Activated T-cell treated with anti-CD3 and anti-CD28 coated beads for 1 hour (primary cell): ENCODE results near the gene MAVS.

Source experiments
- DNase-seq: peaks from one replicate; pipeline ENCODE4 v3.0.0-alpha.2; 2020; ENCODE audit warnings: low read depth

MAVS gene

GRCh38 chr20:3846740-3847428 is at the start of gene MAVS:
MAVS (plus strand) TSS chr20:3846834; CDS start chr20:3854625, 7,791 bp downstream.
- peak; percentile 78 for DNase-seq

- DNase-seq: no peak
Observed at GRCh38 chr20:3797226-3797545, 49.4 kb upstream of the MAVS start.

GRCh38 chr20:3797592-3798372 is 48.9 kb upstream of the MAVS start:
- no peak for DNase-seq

DNA sequence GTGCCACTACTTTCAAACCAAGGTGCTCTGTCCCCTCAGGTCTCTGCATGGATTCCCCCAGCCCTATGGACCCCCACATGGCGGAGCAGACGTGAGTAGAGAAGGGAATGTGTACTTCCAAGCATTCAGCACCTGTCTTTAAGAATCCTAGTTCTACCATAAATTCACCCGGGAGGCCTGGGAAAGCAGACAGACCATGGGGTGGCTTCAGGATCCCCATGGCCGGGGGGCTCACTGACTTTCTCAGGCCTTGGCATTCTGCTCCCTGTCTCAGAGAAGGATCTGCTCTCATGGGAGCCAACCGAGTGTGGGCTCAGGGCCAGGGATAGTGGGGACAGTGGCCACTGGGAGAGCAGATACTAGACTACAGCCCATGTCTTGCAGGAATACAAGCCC is 48.3 kb upstream of the MAVS start:
- no peak for DNase-seq

DNA sequence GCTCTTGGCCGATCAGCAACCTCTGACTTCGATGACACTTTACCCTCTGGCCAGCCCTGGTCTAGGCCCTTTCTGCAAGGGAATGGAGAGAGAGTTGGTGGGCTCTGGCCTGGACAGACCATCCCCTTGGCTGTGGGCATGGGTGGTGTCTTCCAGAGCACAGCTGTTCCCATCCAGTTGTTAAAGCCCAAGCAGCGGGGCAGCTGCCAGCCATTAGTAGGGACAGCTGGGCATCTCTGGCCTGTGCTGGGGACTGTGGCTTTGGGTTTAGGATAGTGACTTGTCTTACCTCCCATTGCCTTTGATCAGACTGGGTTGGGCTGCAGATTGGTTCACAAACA is 47.8 kb upstream of the MAVS start:
- DNase-seq: no peak

- DNase-seq: no peak
Observed at GRCh38 chr20:3800256-3800877, 46.3 kb upstream of the MAVS start.

- no peak for DNase-seq
Observed at GRCh38 chr20:3800878-3801260, 45.8 kb upstream of the MAVS start.

GRCh38 chr20:3801299-3801698 is 45.3 kb upstream of the MAVS start:
- no peak for DNase-seq

- DNase-seq: no peak
Observed at GRCh38 chr20:3801846-3802245, 44.8 kb upstream of the MAVS start.

DNA sequence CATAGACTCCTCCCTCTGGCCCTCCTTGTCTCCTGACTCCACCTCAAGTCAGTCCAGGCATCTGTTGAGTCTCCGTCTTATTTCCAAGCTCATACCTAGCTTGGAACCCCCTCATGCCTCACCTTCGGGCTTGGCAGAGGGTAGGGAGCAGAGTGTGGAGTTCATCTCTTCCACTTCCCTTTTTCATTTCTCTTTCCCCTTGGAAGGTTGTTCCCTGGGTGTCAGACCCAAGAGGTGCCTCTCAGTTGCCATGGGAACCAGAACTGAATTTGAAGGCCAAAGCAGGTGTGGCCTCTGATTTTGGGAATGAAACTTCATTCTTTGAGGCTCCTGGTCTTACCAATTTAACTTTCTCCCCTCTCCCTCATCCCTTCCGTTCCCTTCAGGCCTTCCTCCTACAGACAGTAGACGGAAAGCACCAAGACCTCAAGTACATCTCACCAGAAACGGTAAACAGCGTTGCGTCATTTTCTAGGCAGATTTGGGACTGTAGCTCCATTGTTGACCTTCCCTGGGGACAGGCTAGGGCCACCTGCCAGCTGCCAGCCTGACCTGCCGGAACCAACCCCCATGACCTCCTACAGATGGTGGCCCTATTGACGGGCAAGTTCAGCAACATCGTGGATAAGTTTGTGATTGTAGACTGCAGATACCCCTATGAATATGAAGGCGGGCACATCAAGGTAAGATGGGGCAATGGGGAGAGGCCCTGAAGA is 44.0 kb upstream of the MAVS start:
- DNase-seq: no peak

DNA sequence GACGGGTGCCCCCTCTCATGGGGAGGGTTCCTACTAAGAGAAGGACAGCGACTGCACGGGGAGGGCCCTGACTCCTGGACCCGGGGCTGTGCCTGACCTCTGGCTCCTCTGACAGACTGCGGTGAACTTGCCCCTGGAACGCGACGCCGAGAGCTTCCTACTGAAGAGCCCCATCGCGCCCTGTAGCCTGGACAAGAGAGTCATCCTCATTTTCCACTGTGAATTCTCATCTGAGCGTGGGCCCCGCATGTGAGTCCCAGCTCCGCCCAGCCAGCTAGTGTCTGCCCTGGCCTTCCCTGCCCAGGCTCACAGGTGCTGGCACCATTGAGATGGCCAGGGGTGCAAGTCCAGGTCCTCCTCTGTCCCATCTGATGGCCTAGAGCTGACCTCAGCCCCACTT is 43.3 kb upstream of the MAVS start:
- no peak for DNase-seq

- no peak for DNase-seq
Observed at GRCh38 chr20:3803854-3804253, 42.8 kb upstream of the MAVS start.

GRCh38 chr20:3804254-3804751 is 42.3 kb upstream of the MAVS start:
- no peak for DNase-seq

DNA sequence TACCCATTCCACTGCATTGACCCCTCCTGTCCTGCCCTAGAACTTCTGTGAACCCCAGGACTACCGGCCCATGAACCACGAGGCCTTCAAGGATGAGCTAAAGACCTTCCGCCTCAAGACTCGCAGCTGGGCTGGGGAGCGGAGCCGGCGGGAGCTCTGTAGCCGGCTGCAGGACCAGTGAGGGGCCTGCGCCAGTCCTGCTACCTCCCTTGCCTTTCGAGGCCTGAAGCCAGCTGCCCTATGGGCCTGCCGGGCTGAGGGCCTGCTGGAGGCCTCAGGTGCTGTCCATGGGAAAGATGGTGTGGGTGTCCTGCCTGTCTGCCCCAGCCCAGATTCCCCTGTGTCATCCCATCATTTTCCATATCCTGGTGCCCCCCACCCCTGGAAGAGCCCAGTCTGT is 41.9 kb upstream of the MAVS start:
- no peak for DNase-seq

DNA sequence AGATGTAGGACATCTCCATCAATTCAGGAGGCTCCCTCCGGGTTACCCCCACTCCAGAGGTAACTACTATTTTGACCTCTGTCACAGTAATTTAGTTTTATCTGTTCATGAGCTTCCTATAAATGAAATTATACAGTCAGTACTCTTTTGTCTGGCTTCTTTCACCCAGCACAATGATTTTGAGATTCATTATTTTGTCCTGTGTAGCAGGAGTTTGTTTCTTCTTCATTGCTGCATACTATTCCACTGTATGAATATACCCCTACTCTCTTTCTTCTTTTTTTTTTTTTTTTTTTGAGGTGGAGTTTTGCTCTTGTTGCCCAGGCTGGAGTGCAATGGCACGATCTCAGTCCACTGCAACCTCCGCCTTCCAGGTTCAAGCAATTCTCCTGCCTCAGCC is 38.1 kb upstream of the MAVS start:
- DNase-seq: no peak

GRCh38 chr20:3811467-3812258 is 35.0 kb upstream of the MAVS start:
- DNase-seq: peak; percentile 90

DNA sequence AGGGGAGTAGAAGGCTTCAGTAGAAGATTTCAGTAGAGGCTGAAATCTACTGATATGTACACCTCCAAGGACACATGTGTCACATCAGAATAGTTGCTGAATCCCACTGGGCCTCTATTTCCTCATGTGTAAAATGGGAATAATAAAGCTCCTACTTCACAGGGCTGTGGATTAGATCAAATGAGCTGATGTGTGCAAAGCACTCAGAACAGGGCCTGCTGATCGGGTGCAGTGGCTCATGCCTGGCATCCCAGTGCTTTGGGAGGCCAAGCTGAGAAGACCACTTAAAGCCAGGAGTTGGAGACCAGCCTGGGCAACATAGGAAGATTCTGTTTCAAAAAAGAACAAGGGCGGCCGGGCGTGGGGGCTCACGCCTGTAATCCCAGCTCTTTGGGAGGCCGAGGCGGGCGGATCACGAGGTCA is 34.4 kb upstream of the MAVS start:
- no peak for DNase-seq

DNA sequence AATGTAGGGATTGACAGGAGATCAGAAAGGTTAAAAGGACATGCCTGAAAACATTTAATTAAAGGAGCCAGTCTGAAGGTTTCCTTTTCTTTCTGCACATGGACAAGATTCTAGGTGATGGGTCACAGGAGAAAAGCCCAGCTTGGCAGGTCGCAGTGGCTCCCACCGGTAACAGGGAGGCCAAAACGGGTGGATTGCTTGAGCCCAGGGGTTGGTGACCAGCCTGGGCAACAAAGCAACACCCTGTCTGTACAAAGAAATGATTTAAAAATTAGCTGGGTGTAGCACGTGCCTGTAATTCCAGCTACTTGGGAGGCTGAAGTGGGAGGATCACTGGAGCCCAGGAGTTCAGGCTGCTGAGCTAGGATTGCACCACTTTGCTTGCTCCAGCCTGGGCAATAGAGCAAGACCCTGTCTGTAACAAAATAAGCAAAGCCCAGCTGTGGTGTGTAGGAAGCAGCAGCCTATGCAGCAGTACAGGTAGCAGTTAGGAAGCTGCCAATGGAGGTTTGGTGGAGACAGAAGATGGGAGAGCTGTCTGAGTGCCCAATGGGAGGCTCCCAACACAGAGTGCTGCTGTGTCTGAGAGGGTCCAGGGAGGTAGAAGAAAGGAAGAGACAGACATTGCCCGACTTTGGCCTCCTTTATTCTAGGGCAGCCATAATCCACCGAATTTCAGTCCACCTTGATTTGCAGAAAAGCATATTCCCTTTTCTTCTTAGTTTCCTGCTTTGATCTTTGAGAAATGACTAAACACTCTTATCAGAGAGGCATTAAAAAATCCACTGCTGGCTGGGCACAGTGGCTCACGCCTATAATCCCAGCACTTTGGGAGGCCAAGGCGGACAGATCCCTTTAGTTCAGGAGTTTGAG is 33.4 kb upstream of the MAVS start:
- DNase-seq: no peak

DNA sequence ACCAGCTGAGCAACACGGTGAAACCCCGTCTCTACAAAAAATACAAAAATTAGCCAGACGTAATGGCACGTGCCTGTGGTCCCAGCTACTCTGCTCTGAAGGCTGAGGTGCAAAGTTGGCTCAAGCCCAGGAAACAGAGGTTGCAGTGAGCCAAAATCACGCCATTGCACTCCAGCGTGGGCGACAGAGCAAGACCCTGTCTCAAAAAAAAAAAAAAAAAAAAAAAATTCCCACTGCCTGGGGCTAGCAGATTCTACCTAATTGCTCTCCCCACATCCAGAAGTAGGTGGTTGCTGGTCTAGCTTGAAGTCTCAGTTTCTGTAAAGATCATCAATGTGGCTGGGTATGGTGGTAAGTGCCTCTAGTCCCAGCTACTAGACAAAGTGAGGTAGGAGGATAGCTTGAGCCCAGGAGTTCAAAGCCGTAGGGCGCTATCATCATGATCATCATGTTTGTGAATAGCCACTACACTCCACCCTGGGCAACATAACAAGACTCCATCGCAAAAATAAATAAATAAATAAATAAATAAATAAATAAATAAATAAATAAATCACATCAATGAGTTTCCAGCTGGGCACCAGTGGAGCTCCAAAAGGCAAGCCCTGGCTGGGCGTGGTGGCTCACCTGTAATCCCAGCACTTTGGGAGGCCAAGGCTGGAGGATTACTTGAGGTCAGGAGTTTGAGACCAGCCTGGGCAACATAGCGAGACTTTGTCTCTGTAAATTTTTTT is 32.6 kb upstream of the MAVS start:
- DNase-seq: no peak

GRCh38 chr20:3814928-3815495 is 31.6 kb upstream of the MAVS start:
- DNase-seq: no peak
